K562 (cell line): ENCODE results near the gene NAPA. TPM values are rescaled to one million over a fixed set of nuclear protein-coding genes. Genes with fewer than 3 reads are reported as not detected.

Experiments used
- ADNP ChIP-seq: fragments of 200-800 bp; sonication (Bioruptor generic); IDR thresholded peaks from 2 replicates; pipeline ENCODE4 v1.6.1; 2016; ENCODE audit warnings: missing genetic modification characterization, missing compliant biosample characterization
- ATF3 ChIP-seq, 2 experiments: fragments of 450-650 bp in 1 of 2; sonication (generic) in 1 of 2; formaldehyde crosslinking in 1 of 2; IDR thresholded peaks in 1 of 2; conservative IDR thresholded peaks in 1 of 2; 2 replicates each; pipeline versions ENCODE4 v1.6.1 to v1.8.1; 2016 to 2023; ENCODE audit warnings: mild to moderate bottlenecking in 2 of 2, moderate library complexity in 2 of 2, inconsistent platforms in 1 of 2, missing genetic modification reagents in 1 of 2
- ATF6 ChIP-seq: sonication (generic); formaldehyde crosslinking; IDR thresholded peaks from 2 replicates; pipeline ENCODE4 v1.4.0; 2020; ENCODE audit warnings: mild to moderate bottlenecking, missing genetic modification reagents
- CREB1 ChIP-seq, 2 experiments: sonication (generic) in 1 of 2; formaldehyde crosslinking in 1 of 2; IDR thresholded peaks; 2 replicates each; pipeline versions ENCODE4 v1.6.1 to v1.8.0; 2012 to 2022; ENCODE audit warnings: inconsistent platforms in 1 of 2, mild to moderate bottlenecking in 1 of 2, missing genetic modification reagents in 1 of 2, moderate library complexity in 1 of 2
- DMBX1 ChIP-seq: fragments of 250-450 bp; sonication (Bioruptor Pico); IDR thresholded peaks from 2 replicates; pipeline ENCODE4 v1.8.0; 2022; ENCODE audit warnings: inconsistent platforms, mild to moderate bottlenecking, moderate library complexity, borderline replicate concordance
- EGR1 ChIP-seq: fragments of 450-650 bp; conservative IDR thresholded peaks from 2 replicates; pipeline ENCODE4 v1.6.1; 2017; ENCODE audit warnings: mild to moderate bottlenecking
- HBP1 ChIP-seq: fragments of 450-650 bp; formaldehyde crosslinking; IDR thresholded peaks from 2 replicates; pipeline ENCODE4 v1.4.0; 2022; ENCODE audit warnings: missing genetic modification characterization
- MXI1 ChIP-seq: IDR thresholded peaks from 2 replicates; pipeline ENCODE4 v1.6.1; 2011; ENCODE audit warnings: low read depth, mild to moderate bottlenecking, improper control_type of control experiment, low read length
- NBN ChIP-seq: fragments of 450-650 bp; IDR thresholded peaks from 2 replicates; pipeline ENCODE4 v1.6.1; 2016; ENCODE audit warnings: low read depth, mild to moderate bottlenecking
- PHF21A ChIP-seq: fragments of 450-650 bp; IDR thresholded peaks from 2 replicates; pipeline ENCODE4 v1.6.1; 2017; ENCODE audit warnings: low read depth, borderline replicate concordance
- POLR3G ChIP-seq: IDR thresholded peaks from 2 replicates; pipeline ENCODE4 v1.6.1; 2011; ENCODE audit not compliant: insufficient read length, insufficient replicate concordance; ENCODE audit errors: extremely low read depth
- SUPT5H ChIP-seq: fragments of 450-650 bp; IDR thresholded peaks from 2 replicates; pipeline ENCODE4 v1.6.1; 2016
- THRA ChIP-seq: fragments of 450-650 bp; IDR thresholded peaks from 2 replicates; pipeline ENCODE4 v1.6.1; 2017; ENCODE audit warnings: mild to moderate bottlenecking, moderate library complexity
- VEZF1 ChIP-seq: fragments of 200-800 bp; sonication (Bioruptor generic); IDR thresholded peaks from 2 replicates; pipeline ENCODE4 v1.6.1; 2017; ENCODE audit warnings: missing genetic modification characterization, missing compliant biosample characterization
- ZBTB9 ChIP-seq: fragments of 450-650 bp; formaldehyde crosslinking; IDR thresholded peaks from 2 replicates; pipeline ENCODE4 v1.4.0; 2020; ENCODE audit warnings: mild to moderate bottlenecking, moderate library complexity
- ZNF384 ChIP-seq: IDR thresholded peaks from 2 replicates; pipeline ENCODE4 v1.6.1; 2012; ENCODE audit warnings: low read depth, low read length, improper control_type of control experiment
- ZNF75A ChIP-seq: fragments of 450-650 bp; formaldehyde crosslinking; IDR thresholded peaks from 2 replicates; pipeline ENCODE4 v1.4.0; 2020; ENCODE audit warnings: mild to moderate bottlenecking
- polyA plus RNA-seq, 8 experiments: library from polyadenylated mRNA; depleted of rRNA in 4 of 8; stranded (reverse) in 5 of 8; unstranded in 3 of 8; fragments of >200 nt; fragmentation: Nextera tagmentation in 2 of 8; fragmentation: Illumina TruSeq in 1 of 8; extraction: Ambion mirVana in 2 of 8; extraction: Trizol in 1 of 8; gene quantifications; 2 replicates each; pipeline versions ENCODE4 v1.2.1 to v1.2.3, GENCODE V29; 2011 to 2014; ENCODE audit warnings: inconsistent platforms in 1 of 8, missing spikeins in 1 of 8
- total RNA-seq, 7 experiments: library from RNA; depleted of rRNA in 6 of 7; stranded (reverse); fragments of >200 nt in 6 of 7; fragmentation: Illumina TruSeq in 2 of 7; extraction: Trizol in 2 of 7; gene quantifications; 2 replicates each; pipeline versions ENCODE4 v1.2.1 to v1.2.3, GENCODE V29; 2011 to 2021; ENCODE audit warnings: low replicate concordance in 1 of 7

NAPA gene
- total and polyA plus RNA-seq, 9 of the 15 experiments (the other 6 are each of a cell fraction or from before 2014, with no cell fraction given): 5.4 to 98.6 (median 77.5) TPM

GRCh38 chr19:47483800-47484690 is 30.8 kb downstream of the NAPA start, which contains the start of gene KPTN (continued):
- 0 out of 2 replicates have a peak, but pooled peaks have one; percentile 22 for TF ChIP-seq ZNF384
- TF ChIP-seq SUPT5H: peak; percentile 81
- no peak for TF ChIP-seq THRA
- TF ChIP-seq ZNF75A (CRISPR knock-in tag): 0 out of 2 replicates have a peak, but pooled peaks have one; percentile 13
- TF ChIP-seq ATF3 (IDR thresholded peaks at IDR 0.05): no peak
- no peak for TF ChIP-seq ATF3 (CRISPR knock-in tag; conservative IDR thresholded peaks at IDR 0.05)
- TF ChIP-seq MXI1: no peak
- TF ChIP-seq EGR1: peak; percentile 38; the same call in 1 of the 2 replicates
- TF ChIP-seq ZBTB9: peak; percentile 73; the same call in 1 of the 2 replicates
- TF ChIP-seq CREB1 (IDR thresholded peaks at IDR 0.05): peak; percentile 99
- peak; percentile 100 for TF ChIP-seq CREB1 (CRISPR knock-in tag; IDR thresholded peaks at IDR 0.05)
- peak; percentile 85 for TF ChIP-seq VEZF1 (CRISPR knock-in tag)
- TF ChIP-seq NBN: peak; percentile 97
- TF ChIP-seq POLR3G: no peak
- no peak; the same call in 1 of the 2 replicates for TF ChIP-seq PHF21A
- peak; percentile 48; the same call in 1 of the 2 replicates for TF ChIP-seq DMBX1 (CRISPR knock-in tag)
- no peak; the same call in 1 of the 2 replicates for TF ChIP-seq ADNP (tag)
- TF ChIP-seq ATF6 (CRISPR knock-in tag): peak; percentile 63; the same call in 1 of the 2 replicates
- peak; percentile 88; the same call in 1 of the 2 replicates for TF ChIP-seq HBP1 (CRISPR knock-in tag)
